Activated T-cell treated with anti-CD3 and anti-CD28 coated beads for 48 hours (primary cell): ENCODE data around the gene RBM19.

ENCODE experiments used
- DNase-seq: peaks from one replicate; pipeline ENCODE4 v3.0.0-alpha.2; 2020; ENCODE audit warnings: low read depth

The RBM19 gene

DNA sequence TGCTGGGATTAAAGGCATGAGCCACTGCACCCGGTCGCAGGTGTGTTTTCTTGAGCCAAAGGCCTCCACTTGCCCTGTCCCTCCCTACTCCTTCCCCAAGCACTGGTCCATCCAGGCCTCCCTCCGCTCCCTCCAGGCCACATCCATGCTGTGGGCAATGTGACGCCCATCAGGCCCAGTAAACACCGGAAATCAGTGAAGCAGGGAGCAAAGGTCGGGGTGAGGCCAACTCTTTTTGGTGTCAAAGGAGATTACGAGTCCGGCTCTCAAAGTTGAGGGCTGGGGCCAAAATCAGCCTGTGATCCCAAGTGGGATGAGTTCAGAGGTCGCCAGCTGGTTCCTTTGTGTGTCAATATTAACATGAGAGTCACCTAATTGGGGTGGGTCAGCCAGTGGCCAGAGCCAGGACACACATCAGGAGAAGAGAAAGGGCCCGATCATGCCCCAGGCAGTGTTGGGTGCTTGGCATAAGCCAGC is 195.7 kb downstream of the RBM19 start:
- no peak for DNase-seq

DNA sequence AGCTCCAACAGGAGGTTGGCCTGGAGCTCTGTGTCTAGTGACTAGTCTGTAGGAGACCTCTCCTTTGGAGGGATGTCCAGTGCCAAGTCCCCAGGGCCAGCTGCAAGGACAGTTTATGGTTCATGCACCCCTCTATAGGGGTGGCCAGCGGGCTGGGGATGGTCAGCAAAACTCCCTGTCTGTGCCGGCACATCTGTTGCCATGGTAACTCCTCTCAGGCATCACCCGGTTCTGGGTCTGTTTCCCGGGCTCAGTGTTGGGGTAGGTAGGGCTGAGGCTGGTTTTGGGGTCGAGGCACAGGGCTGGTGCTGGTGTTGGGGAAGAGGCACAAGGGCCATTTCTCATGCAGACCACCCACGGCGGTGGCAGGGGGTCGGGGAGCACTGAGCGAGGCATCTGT is 196.8 kb downstream of the RBM19 start:
- DNase-seq: no peak

DNA sequence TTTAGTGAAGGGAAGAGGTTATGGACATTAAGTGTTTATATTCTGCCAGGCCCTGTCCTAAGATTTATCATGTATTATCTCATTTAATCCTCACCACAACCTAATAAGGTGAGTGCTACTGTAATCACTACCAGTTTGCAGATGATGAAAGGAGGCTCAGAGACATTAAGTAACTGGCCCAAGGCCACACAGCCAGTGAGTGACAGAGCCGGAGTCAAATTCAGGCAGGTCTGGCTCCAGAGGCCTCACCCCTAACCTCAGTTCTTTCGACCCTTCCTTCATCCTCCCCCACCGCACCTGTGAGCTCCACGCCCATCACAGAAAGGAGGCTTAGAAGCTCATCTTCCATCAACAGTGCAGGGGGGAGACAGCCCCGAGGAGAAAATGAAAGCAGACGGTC is 197.3 kb downstream of the RBM19 start:
- DNase-seq: no peak

DNA sequence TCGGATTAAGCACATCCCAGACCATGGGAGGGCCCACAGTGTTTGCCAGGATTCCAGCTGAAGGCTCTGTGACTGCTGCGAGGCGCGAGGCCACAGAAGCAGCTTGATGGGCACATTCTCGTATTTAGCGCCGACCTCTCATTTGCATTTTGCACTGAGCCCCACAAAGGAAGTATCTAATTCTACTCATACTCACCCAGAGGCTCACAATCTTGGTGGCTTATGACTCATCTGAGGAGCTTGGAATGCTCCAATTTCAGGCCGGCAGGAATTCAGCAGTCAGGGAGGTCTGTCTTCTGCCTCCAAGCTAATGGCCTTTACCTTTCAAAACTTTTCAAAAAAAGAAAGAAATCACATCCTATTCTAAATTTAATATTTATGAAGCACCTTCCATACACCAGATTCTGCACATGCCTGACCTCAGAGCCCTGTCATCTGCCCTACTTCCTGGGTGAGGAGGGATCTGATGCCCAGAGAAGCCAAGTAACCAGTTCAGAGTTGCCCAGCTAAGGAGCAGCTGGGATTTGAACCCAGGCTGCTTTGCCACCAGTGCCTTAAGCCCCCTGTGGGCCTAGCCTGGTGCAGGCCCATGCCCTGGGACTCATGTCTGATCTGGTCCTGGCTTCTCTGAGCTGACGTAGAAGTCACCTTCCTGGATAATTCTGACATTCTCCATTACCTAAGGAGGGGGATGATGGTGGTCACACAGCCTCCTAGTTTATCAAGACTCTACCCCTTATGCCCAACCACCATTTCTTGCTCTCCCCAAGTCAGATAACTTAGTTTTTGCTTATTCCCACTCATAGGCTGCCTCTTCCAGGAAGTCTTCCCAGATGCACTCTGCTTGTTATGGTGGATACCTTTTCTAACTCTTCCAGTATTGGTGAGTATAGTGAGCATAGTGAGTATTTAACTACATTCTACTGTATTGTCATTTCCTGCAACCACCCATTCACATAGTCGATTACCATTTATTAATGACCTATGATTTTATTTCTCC is 198.9 kb downstream of the RBM19 start:
- DNase-seq: no peak
